ENCODE measurements around the gene NYAP2. TPM values are rescaled to one million over a fixed set of nuclear protein-coding genes. Genes with fewer than 3 reads are reported as not detected.

NYAP2 gene
- total RNA-seq, 1 donor from 2014 or later: not detected

GRCh38 chr2:225650041-225650440, 250.5 kb downstream of the NYAP2 start:
- no peak overlapping the region for H3K27ac ChIP-seq (replicated peaks)
- no peak for TF ChIP-seq CTCF (IDR thresholded peaks at IDR 0.05; ENCODE audit: borderline replicate concordance)
- no peaks in the 10 kb centered on the region for H3K4me1 ChIP-seq
- H3K9me3 ChIP-seq (replicated peaks): no peaks in the 10 kb centered on the region
- peaks cover 40% of the 10 kb centered on the region for H3K27me3 ChIP-seq (ENCODE audit: low read depth)
- no peak overlapping the region for H3K4me3 ChIP-seq
- H3K36me3 ChIP-seq: no peaks in the 10 kb centered on the region
- no peak for DNase-seq
- intact Hi-C loops (cut with micrococcal nuclease): no loop called here

GRCh38 chr2:225660262-225661131, 261.0 kb downstream of the NYAP2 start:
- Histone ChIP-seq H3K27ac (replicated peaks) (no peak overlapping the region), H3K4me3 (no peak overlapping the region), H3K9me3 (replicated peaks) (no peaks in the 10 kb centered on the region), H3K4me1 (no peaks in the 10 kb centered on the region), H3K27me3 (ENCODE audit: low read depth) (peaks cover 17% of the 10 kb centered on the region), H3K36me3 (no peaks in the 10 kb centered on the region)
- intact Hi-C loops (cut with micrococcal nuclease): no loop called here
- peak; percentile 86 for TF ChIP-seq CTCF (IDR thresholded peaks at IDR 0.05; ENCODE audit: borderline replicate concordance)
- peak; percentile 59 for DNase-seq

GRCh38 chr2:225662101-225662500, 262.6 kb downstream of the NYAP2 start:
- H3K36me3 ChIP-seq: no peaks in the 10 kb centered on the region
- no peaks in the 10 kb centered on the region for H3K4me1 ChIP-seq
- no peaks in the 10 kb centered on the region for H3K9me3 ChIP-seq (replicated peaks)
- no peak overlapping the region for H3K4me3 ChIP-seq
- H3K27me3 ChIP-seq (ENCODE audit: low read depth): peaks cover 17% of the 10 kb centered on the region
- no peak for DNase-seq
- intact Hi-C loops (cut with micrococcal nuclease): no loop called here
- H3K27ac ChIP-seq (replicated peaks): no peak overlapping the region
- TF ChIP-seq CTCF (IDR thresholded peaks at IDR 0.05; ENCODE audit: borderline replicate concordance): no peak

- no peaks in the 10 kb centered on the region for H3K4me1 ChIP-seq
- peaks cover 11% of the 10 kb centered on the region for H3K27me3 ChIP-seq (ENCODE audit: low read depth)
- no peaks in the 10 kb centered on the region for H3K36me3 ChIP-seq
- no peak for TF ChIP-seq CTCF (IDR thresholded peaks at IDR 0.05; ENCODE audit: borderline replicate concordance)
- intact Hi-C loops (cut with micrococcal nuclease): no loop called here
- H3K9me3 ChIP-seq (replicated peaks): no peaks in the 10 kb centered on the region
- no peak for DNase-seq
- H3K27ac ChIP-seq (replicated peaks): no peak overlapping the region
- H3K4me3 ChIP-seq: no peak overlapping the region
Observed at GRCh38 chr2:225667445-225667844, 267.9 kb downstream of the NYAP2 start.

GRCh38 chr2:225668606-225669266, 269.2 kb downstream of the NYAP2 start:
- no peak for DNase-seq
- peak; percentile 74 for TF ChIP-seq CTCF (IDR thresholded peaks at IDR 0.05; ENCODE audit: borderline replicate concordance)
- H3K4me1 ChIP-seq: no peaks in the 10 kb centered on the region
- H3K27me3 ChIP-seq (ENCODE audit: low read depth): peaks cover 10% of the 10 kb centered on the region
- intact Hi-C loops (cut with micrococcal nuclease): no loop called here
- no peak overlapping the region for H3K4me3 ChIP-seq
- H3K27ac ChIP-seq (replicated peaks): no peak overlapping the region
- no peaks in the 10 kb centered on the region for H3K36me3 ChIP-seq
- H3K9me3 ChIP-seq (replicated peaks): no peaks in the 10 kb centered on the region
